Activated CD4-positive, alpha-beta T cell treated with anti-CD3 and anti-CD28 coated beads, Interleukin-2, amount 10 ng/mL, durations not matched to agents 7 days and 5 days (primary cell): Measurements from ENCODE around the gene FGL2. TPM values are rescaled to one million over a fixed set of nuclear protein-coding genes. Genes with fewer than 3 reads are reported as not detected.
"Not testable (repeated sequence)": the region's sequence is repeated elsewhere in the genome, so short reads cannot be mapped to it uniquely, and the experiment has no call there.

Experiments used
- CTCF ChIA-PET: fragments of 350-600 bp; sonication (Branson Sonifier 250); formaldehyde crosslinking; loops from one replicate; lab custom pipeline; 2021; ENCODE audit warnings: antibody characterized with exemption; lab: Charles Lee
- POLR2A ChIA-PET: fragments of 350-600 bp; sonication (Branson Sonifier 250); formaldehyde crosslinking; loops from one replicate; lab custom pipeline; 2021; ENCODE audit warnings: antibody characterized with exemption; lab: Charles Lee
- DNase-seq: peaks from one replicate; pipeline ENCODE4 v3.0.0-alpha.2; 2020
- H3K27ac Mint-ChIP-seq: one replicate; pipeline ENCODE4 v1.8.0; 2021; ENCODE audit warnings: mild to moderate bottlenecking, moderate library complexity, mixed read lengths
- H3K27me3 Mint-ChIP-seq: one replicate; pipeline ENCODE4 v1.8.0; 2021; ENCODE audit warnings: mixed read lengths
- H3K36me3 Mint-ChIP-seq: one replicate; pipeline ENCODE4 v1.8.0; 2021; ENCODE audit warnings: low read depth, mixed read lengths
- H3K4me1 Mint-ChIP-seq: one replicate; pipeline ENCODE4 v1.8.0; 2021; ENCODE audit warnings: mixed read lengths
- H3K4me3 Mint-ChIP-seq: one replicate; pipeline ENCODE4 v1.8.0; 2021; ENCODE audit warnings: mild to moderate bottlenecking, moderate library complexity, mixed read lengths
- H3K9me3 Mint-ChIP-seq: one replicate; pipeline ENCODE4 v1.8.0; 2021; ENCODE audit warnings: mixed read lengths
- total RNA-seq, 2 experiments: library from RNA; stranded (reverse); gene quantifications; one replicate each; pipeline ENCODE4 v1.2.3, GENCODE V29; 2021

The FGL2 gene
- total RNA-seq, 2 experiments from 2014 or later: 1.1 to 1.3 TPM

DNA sequence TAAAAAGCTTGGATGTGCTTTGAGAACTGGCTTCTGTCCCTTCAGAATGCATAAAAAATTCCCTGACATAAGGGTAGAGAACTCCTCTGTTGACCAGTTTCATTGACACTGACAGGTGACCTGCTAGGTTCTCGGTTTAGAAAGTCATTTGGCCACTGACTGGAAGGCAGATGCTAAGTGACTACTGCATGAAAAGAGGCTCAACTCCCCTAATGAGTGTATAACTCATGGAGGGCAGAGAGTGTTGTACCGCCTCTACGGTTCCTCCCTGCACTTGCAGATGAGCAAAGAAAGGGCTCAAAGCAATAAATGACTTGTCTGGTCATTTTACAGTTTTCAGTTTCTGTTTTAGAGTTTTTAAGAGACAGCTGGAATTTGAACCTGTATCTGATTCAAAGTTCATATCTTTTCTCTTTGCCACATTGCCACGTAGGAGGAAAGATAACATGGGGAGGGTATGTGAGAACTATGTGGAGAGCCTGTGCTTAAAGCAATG, 2.9 kb upstream of the FGL2 start:
- no peaks in the 10 kb centered on the region for H3K9me3 Mint-ChIP-seq
- no peaks in the 10 kb centered on the region for H3K27me3 Mint-ChIP-seq
- ChIA-PET CTCF (interaction anchor here (0.6 to 0.8 kb wide), 2 partner anchors 10 to 1020 kb away, joined by 3 to 5 read pairs; no protein-coding TSS in a partner anchor), POLR2A (no interaction called here)
- H3K36me3 Mint-ChIP-seq: peaks cover 3% of the 10 kb centered on the region
- H3K4me3 Mint-ChIP-seq: no peak overlapping the region
- peaks cover 42% of the 10 kb centered on the region for H3K4me1 Mint-ChIP-seq
- DNase-seq: no peak
- no peak overlapping the region for H3K27ac Mint-ChIP-seq

DNA sequence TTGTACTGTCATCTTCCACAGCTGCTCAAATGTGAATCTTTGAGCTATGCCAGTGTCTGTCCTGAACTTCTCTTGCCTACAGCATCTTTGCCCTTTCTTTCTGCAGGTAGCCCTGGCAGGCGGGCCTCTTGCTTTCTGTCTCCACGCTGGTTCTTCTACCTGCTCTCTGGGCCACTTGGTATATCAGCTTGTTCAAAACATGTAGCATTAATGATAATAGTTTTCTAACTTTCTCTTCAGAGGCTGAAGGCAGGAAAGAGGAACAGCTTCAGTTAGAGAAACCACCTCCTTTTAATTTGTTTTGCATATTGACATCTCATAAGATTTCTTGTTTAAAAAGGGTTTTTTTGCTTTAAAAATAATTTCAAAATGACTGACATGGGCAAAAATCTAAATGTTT, 923 bp upstream of the FGL2 start:
- Mint-ChIP-seq H3K4me3 (peak overlapping the region; percentile 18), H3K9me3 (no peaks in the 10 kb centered on the region), H3K27ac (peak overlapping the region; percentile 21), H3K4me1 (peaks cover 46% of the 10 kb centered on the region), H3K27me3 (no peaks in the 10 kb centered on the region), H3K36me3 (peaks cover 3% of the 10 kb centered on the region)
- ChIA-PET CTCF (interaction anchor here (0.8 kb wide), 1 partner anchor 25 kb away, joined by 5 read pairs; no protein-coding TSS in a partner anchor), POLR2A (no interaction called here)
- no peak for DNase-seq

DNA sequence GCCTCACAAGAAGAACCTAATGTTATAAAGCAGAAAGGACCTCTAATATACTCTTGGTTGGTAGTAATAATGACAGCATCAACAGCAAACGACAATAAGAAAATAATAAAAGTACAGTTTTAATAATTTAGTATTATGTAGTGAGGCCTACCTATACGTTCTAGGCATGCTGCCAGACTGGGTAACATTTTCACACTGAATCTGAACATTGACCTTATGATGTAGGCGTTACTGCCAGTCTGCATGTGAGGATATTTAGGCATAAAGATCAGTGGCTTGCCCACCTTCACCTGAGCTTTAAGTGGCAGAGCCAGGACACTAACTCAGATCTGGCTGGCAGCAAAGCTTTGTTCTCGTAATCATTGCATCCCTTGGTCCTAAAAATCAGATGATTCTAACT, 2.5 kb downstream of the FGL2 start:
- peaks cover 50% of the 10 kb centered on the region for H3K4me1 Mint-ChIP-seq
- H3K27me3 Mint-ChIP-seq: no peaks in the 10 kb centered on the region
- peaks cover 2% of the 10 kb centered on the region for H3K9me3 Mint-ChIP-seq
- no peak overlapping the region for H3K27ac Mint-ChIP-seq
- no peak overlapping the region for H3K4me3 Mint-ChIP-seq
- ChIA-PET POLR2A (no interaction called here), CTCF (no interaction called here)
- H3K36me3 Mint-ChIP-seq: peaks cover 5% of the 10 kb centered on the region
- DNase-seq: no peak

DNA sequence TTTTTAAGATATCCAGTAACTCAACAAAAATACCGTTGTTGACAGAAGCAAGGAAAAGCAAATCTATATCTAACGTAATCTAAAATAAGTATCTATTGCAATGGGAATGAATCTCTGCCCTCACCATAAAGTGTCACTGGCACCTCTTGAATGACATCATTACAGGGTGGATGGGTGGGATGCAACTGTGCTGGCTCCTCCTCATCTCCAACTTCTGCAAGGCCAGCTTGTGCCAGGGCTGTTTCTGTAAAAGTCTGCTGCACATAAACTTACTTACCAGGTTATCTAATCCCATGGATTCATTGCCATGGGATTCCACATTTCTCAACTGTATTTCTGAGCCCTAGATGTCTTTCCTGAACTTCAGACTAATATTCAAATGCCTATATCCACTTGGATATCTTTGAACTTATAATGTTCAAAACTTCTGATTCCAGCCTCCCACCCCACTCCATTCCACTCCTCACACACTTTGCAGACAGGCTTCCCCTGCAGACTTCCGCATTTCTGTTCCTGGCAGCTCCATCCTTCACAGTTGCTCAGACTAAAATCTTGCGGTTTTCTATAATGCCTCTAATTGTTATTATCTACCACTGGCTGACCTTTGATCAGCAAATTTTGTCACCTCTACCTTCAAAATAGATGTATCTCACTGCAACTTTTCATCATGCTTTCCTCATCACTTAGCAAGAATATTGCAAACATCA, 10.7 kb downstream of the FGL2 start:
- no peak overlapping the region for H3K27ac Mint-ChIP-seq
- no peak for DNase-seq
- H3K9me3 Mint-ChIP-seq: peaks cover 8% of the 10 kb centered on the region
- H3K4me1 Mint-ChIP-seq: peaks cover 24% of the 10 kb centered on the region
- no peaks in the 10 kb centered on the region for H3K27me3 Mint-ChIP-seq
- no peak overlapping the region for H3K4me3 Mint-ChIP-seq
- ChIA-PET CTCF (no interaction called here), POLR2A (no interaction called here)
- peaks cover 13% of the 10 kb centered on the region for H3K36me3 Mint-ChIP-seq

GRCh38 chr7:77185866-77186265, 13.8 kb downstream of the FGL2 start:
- Mint-ChIP-seq H3K36me3 (peaks cover 6% of the 10 kb centered on the region), H3K4me3 (no peak overlapping the region), H3K4me1 (peaks cover 6% of the 10 kb centered on the region), H3K9me3 (peaks cover 7% of the 10 kb centered on the region), H3K27me3 (no peaks in the 10 kb centered on the region), H3K27ac (no peak overlapping the region)
- POLR2A ChIA-PET: no interaction called here
- DNase-seq: no peak
- CTCF ChIA-PET: no interaction called here

DNA sequence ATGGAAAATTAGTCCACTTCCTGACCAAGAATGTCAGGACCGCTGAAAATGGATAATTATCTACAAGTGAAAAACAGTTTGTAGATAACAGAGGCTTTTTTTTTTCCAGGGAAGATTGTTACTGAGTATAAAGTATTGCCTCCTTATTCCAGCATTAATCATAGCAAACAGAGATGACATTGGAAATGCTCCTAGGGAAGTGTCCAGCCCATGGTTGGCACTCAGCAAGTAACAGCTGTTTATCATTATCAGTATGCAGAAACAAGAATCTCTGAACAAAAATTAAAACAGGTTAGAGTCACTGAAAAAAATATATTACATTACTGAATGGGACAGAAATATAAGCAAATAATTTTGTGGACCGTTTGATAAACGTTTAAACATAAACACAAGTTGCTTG, 14.6 kb downstream of the FGL2 start:
- Mint-ChIP-seq H3K9me3 (peaks cover 7% of the 10 kb centered on the region), H3K36me3 (peaks cover 3% of the 10 kb centered on the region), H3K4me1 (peaks cover 6% of the 10 kb centered on the region), H3K27ac (no peak overlapping the region), H3K4me3 (no peak overlapping the region), H3K27me3 (no peaks in the 10 kb centered on the region)
- ChIA-PET CTCF (interaction anchor here (1.8 kb wide), 1 partner anchor 8 kb away, joined by 4 read pairs; no protein-coding TSS in a partner anchor), POLR2A (no interaction called here)
- no peak for DNase-seq

- H3K4me1 Mint-ChIP-seq: peaks cover 5% of the 10 kb centered on the region
- POLR2A ChIA-PET: no interaction called here
- peaks cover 3% of the 10 kb centered on the region for H3K36me3 Mint-ChIP-seq
Measured at GRCh38 chr7:77184463-77184862, 15.2 kb downstream of the FGL2 start.

GRCh38 chr7:77182261-77182660, 17.4 kb downstream of the FGL2 start:
- H3K9me3 Mint-ChIP-seq: peaks cover 7% of the 10 kb centered on the region
- no peak overlapping the region for H3K27ac Mint-ChIP-seq
- POLR2A ChIA-PET: no interaction called here
- H3K4me1 Mint-ChIP-seq: no peaks in the 10 kb centered on the region
- DNase-seq: no peak
- no peak overlapping the region for H3K4me3 Mint-ChIP-seq
- H3K36me3 Mint-ChIP-seq: peaks cover 3% of the 10 kb centered on the region
- CTCF ChIA-PET: no interaction called here
- no peaks in the 10 kb centered on the region for H3K27me3 Mint-ChIP-seq

More at GRCh38 chr7:77184463-77184862, 15.2 kb downstream of the FGL2 start:
- CTCF ChIA-PET: interaction anchor here (1.1 to 1.8 kb wide), 2 partner anchors 9 to 25 kb away, joined by 3 to 4 read pairs; no protein-coding TSS in a partner anchor
- no peaks in the 10 kb centered on the region for H3K27me3 Mint-ChIP-seq
- no peak for DNase-seq
- no peak overlapping the region for H3K4me3 Mint-ChIP-seq
- H3K9me3 Mint-ChIP-seq: peaks cover 7% of the 10 kb centered on the region
- no peak overlapping the region for H3K27ac Mint-ChIP-seq

GRCh38 chr7:77181734-77182133, 17.9 kb downstream of the FGL2 start:
- Mint-ChIP-seq H3K4me1 (no peaks in the 10 kb centered on the region), H3K27ac (no peak overlapping the region), H3K36me3 (peaks cover 3% of the 10 kb centered on the region), H3K4me3 (no peak overlapping the region), H3K27me3 (no peaks in the 10 kb centered on the region), H3K9me3 (peaks cover 7% of the 10 kb centered on the region)
- ChIA-PET POLR2A (no interaction called here), CTCF (no interaction called here)
- no peak for DNase-seq

DNA sequence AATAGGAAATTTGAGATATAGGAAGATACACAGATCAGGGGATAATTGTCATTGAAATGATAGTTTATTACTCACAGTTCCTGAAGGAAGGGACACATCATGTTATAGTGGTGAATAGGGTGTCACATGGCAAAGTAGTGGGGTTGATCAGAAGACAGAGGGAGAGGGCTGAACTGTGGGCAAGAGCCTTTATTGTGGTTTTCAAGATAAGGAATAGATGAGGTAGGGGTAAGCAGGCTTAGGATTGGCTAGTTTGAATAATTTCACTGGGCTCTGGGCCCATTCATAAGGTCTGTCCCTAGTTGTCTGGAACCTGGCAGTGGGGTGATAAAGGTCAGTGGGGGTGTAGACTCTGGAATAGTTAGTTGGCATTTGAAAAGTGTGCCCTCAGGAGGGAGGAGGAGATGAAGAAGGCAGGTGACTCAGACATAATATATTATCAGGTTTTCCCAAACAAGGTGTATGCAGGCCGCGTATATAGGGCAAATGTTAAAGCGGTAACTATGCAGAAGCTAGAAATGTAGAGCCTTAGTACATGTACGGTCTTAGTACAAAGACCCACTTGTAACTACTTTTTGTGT, 18.5 kb downstream of the FGL2 start:
- ChIA-PET POLR2A (no interaction called here), CTCF (no interaction called here)
- Mint-ChIP-seq H3K4me1 (no peaks in the 10 kb centered on the region), H3K27me3 (no peaks in the 10 kb centered on the region), H3K4me3 (no peak overlapping the region), H3K9me3 (peaks cover 7% of the 10 kb centered on the region), H3K36me3 (peaks cover 3% of the 10 kb centered on the region), H3K27ac (no peak overlapping the region)
- DNase-seq: no peak

DNA sequence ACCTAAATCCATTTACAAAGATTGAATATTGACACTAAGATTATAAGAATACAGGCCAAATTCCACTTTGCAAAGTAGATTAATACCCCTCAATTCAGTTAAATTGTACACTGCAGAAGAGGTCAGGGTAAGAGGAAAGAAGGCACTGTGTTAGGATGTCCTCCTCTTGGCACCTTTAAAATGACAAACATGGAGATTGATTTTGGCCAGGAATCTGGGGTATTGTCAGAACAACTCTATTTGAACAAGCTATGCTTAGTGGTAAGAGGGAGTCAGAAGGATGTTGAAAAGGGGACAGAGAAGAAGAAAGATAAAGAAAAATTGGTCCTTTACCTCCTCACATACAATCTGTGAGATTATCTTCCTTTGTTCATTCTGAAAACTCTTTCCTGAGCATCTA, 21.6 kb downstream of the FGL2 start:
- POLR2A ChIA-PET, H3K27me3 Mint-ChIP-seq, H3K4me3 Mint-ChIP-seq, H3K27ac Mint-ChIP-seq, H3K4me1 Mint-ChIP-seq, H3K9me3 Mint-ChIP-seq, DNase-seq, H3K36me3 Mint-ChIP-seq, CTCF ChIA-PET: not testable (repeated sequence)

- CTCF ChIA-PET, H3K27me3 Mint-ChIP-seq, DNase-seq, POLR2A ChIA-PET, H3K36me3 Mint-ChIP-seq, H3K27ac Mint-ChIP-seq, H3K4me3 Mint-ChIP-seq, H3K9me3 Mint-ChIP-seq, H3K4me1 Mint-ChIP-seq: not testable (repeated sequence)
Measured at GRCh38 chr7:77177321-77177904, 22.2 kb downstream of the FGL2 start.

DNA sequence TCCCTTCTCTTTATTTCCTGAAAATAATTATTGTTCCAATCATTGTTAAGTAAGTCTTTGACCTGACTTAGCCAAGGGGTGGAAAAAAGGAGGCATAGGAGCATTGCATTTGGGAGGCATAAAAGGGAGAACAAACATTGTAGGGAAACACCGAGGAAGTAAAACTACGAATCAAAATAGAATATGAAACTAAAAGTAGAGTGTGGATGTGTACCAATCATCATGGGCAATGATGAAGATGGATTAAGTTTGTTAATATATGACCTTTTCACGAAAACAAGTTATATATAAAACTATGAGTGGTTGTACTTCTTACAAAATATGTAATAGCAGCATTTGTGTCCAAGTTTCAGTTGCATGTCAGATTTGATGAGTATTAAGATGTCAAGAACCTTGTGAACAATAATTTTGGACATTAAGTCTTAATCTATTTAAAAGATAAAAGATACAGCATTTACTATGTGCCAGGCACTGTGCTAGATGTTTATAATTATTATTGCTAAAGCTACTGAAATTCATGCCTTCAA, 24.3 kb downstream of the FGL2 start:
- CTCF ChIA-PET, H3K4me1 Mint-ChIP-seq, POLR2A ChIA-PET, H3K27ac Mint-ChIP-seq, H3K27me3 Mint-ChIP-seq, H3K36me3 Mint-ChIP-seq, DNase-seq, H3K9me3 Mint-ChIP-seq, H3K4me3 Mint-ChIP-seq: not testable (repeated sequence)
